Sigmoid colon (tissue), 4 donors: Measurements from ENCODE around the gene NDUFS2.

Experiments used
- CTCF ChIP-seq, 4 experiments: fragments of 450-650 bp in 3 of 4; fragments of 200-600 bp in 1 of 4; IDR thresholded peaks; one replicate each; pipeline ENCODE4 v1.5.1; 2016 to 2019; ENCODE audit warnings: antibody characterized with exemption in 4 of 4, mild to moderate bottlenecking in 3 of 4, moderate library complexity in 2 of 4
- EP300 ChIP-seq, 4 donors: sonication (generic); formaldehyde crosslinking; IDR thresholded peaks; one replicate each; pipeline ENCODE4 v1.6.1; 2017; ENCODE audit warnings: antibody characterized with exemption in 4 of 4
- POLR2A ChIP-seq, 2 donors: fragments of 450-650 bp; IDR thresholded peaks; one replicate each; pipeline ENCODE4 v1.6.1; 2016; ENCODE audit warnings: antibody characterized with exemption in 2 of 2, mild to moderate bottlenecking in 2 of 2, moderate library complexity in 2 of 2
- POLR2AphosphoS5 ChIP-seq, 4 donors: sonication (generic); formaldehyde crosslinking; IDR thresholded peaks; one replicate each; pipeline ENCODE4 v1.6.1; 2017; ENCODE audit warnings: antibody characterized with exemption in 4 of 4

DNA sequence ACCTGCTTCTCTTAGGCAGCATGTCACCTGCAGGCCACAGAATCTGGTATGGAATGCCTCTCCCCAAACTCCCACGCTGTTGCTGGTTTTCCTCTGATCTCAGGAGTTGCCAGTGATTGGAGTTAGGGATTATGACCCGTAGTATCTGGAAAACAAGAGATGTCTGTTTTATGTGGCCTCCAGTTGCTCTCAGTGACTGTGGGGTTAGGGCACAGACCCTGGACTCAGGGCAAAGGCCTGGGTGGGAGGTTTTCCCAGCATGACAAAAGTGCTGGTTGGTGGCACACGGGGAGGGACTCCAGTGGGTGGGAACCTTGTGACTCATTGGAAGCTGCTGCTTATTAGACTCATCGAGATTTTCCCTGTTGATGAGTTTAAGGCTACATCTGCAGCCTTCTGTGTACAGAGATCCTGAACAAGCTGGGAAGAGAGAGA lies 35.9 kb downstream of the NDUFS2 start, which contains the start of gene NR1I3:
- TF ChIP-seq CTCF (IDR thresholded peaks at IDR 0.05) (no peak), POLR2A (IDR thresholded peaks at IDR 0.05) (no peak), POLR2AphosphoS5 (IDR thresholded peaks at IDR 0.05) (no peak), EP300 (IDR thresholded peaks at IDR 0.05) (no peak)
